ENCODE results near the gene PARM1. TPM values are rescaled to one million over a fixed set of nuclear protein-coding genes. Genes with fewer than 3 reads are reported as not detected.

The PARM1 gene
- total and polyA plus RNA-seq, 2 of the 4 experiments (the other 2 are of a cell fraction) = 0.07 to 0.18 TPM

- Histone ChIP-seq H3K4ac (ENCODE audit: low read depth, low read length) (no peak overlapping the region), H3K56ac (ENCODE audit: extremely low read depth, insufficient read depth, low read length) (no peak overlapping the region)
These were observed 102.4 kb downstream of the PARM1 start for GRCh38 chr4:75035321-75035720.

More at GRCh38 chr4:75035321-75035720, 102.4 kb downstream of the PARM1 start:
- ATAC-seq (ENCODE audit: low read depth) (no peak), DNase-seq (no peak)
- Histone ChIP-seq H2BK20ac (ENCODE audit: low read depth, low read length) (no peak overlapping the region), H2AK5ac (ENCODE audit: low read depth, low read length) (no peak overlapping the region), H4K5ac (ENCODE audit: low read depth, low read length) (no peak overlapping the region), H3K4me3 (ENCODE audit: insufficient read depth, low read depth, low read length) (no peak overlapping the region), H3K9me3 (ENCODE audit: control insufficient read depth, insufficient read depth, low read length) (no peaks in the 10 kb centered on the region), H2BK15ac (ENCODE audit: low read depth, low read length) (no peak overlapping the region), H2AK9ac (replicated peaks; ENCODE audit: low read depth, low read length, poor library complexity) (no peak overlapping the region), H4K91ac (ENCODE audit: insufficient read depth, low read depth, low read length) (no peak overlapping the region), H3K27me3 (ENCODE audit: control insufficient read depth, insufficient read depth, low read length) (no peaks in the 10 kb centered on the region), H3K79me1 (ENCODE audit: low read depth in 1 of 2, low read length in 2 of 2) (no peaks in the 10 kb centered on the region), H3K27ac (ENCODE audit: insufficient read depth, low read length) (no peak overlapping the region), H3K9me1 (ENCODE audit: insufficient read depth, low read length) (no peaks in the 10 kb centered on the region), H3K4me1 (ENCODE audit: control insufficient read depth, insufficient read depth, low read length) (no peaks in the 10 kb centered on the region), H2BK5ac (ENCODE audit: low read depth, low read length, poor library complexity, severe bottlenecking) (no peak overlapping the region), H3K14ac (replicated peaks; ENCODE audit: low read depth, low read length) (no peak overlapping the region), H4K8ac (ENCODE audit: low read depth in 2 of 2, low read length in 2 of 2) (no peak overlapping the region), H3K36me3 (ENCODE audit: control insufficient read depth, insufficient read depth, low read length) (no peaks in the 10 kb centered on the region), H3K4me2 (ENCODE audit: low read depth, low read length) (no peak overlapping the region), H3K23ac (ENCODE audit: low read depth, low read length) (no peak overlapping the region), H4K20me1 (ENCODE audit: insufficient read depth, low read length) (no peaks in the 10 kb centered on the region), H3K18ac (ENCODE audit: low read depth, low read length) (no peak overlapping the region), H2BK120ac (ENCODE audit: low read depth, low read length) (no peak overlapping the region), H2AFZ (replicated peaks; ENCODE audit: low read length, poor library complexity) (no peak overlapping the region), H3K9ac (ENCODE audit: low read depth, low read length) (no peak overlapping the region)
- CTCF ChIA-PET = no interaction called here
- 40% methylated on average over 2 of the region's 5 CpGs; no CpG with 5 or more reads in 1 of the 2 experiments for WGBS, 2 experiments (ENCODE audit: extremely low coverage in 2 of 2, insufficient read length in 1 of 2)
- BruUV-seq (replicated peaks) = no TSS peak
- in situ Hi-C loops (cut with MboI; ENCODE audit: low sequenced_read_pairs) = no loop called here
- TF ChIP-seq MAZ (IDR thresholded peaks at IDR 0.05; ENCODE audit: borderline replicate concordance, low read depth, low read length) = no peak
- POLR2A ChIA-PET (ENCODE audit: unreplicated experiment) = no interaction called here
- intact Hi-C loops (cut with micrococcal nuclease) = no loop called here
- dilution Hi-C loops (cut with HindIII; ENCODE audit: low sequenced_read_pairs, unreplicated experiment) = no loop called here
